GM18511 (cell line): ENCODE measurements around the gene MYO1F.
"Not testable (repeated sequence)": the region's sequence is repeated elsewhere in the genome, so short reads cannot be mapped to it uniquely, and the experiment has no call there.

ENCODE experiments used
- ATAC-seq: cut with Tn5 transposase; IDR thresholded peaks from one replicate; pipeline ENCODE4 v1.9.1; 2021; ENCODE audit warnings: mild to moderate bottlenecking, moderate library complexity; ENCODE audit not compliant: unreplicated experiment

Gene MYO1F

GRCh38 chr19:8577247-8577646, at the start of gene MYO1F:
Gene MYO1F (minus strand): TSS chr19:8577442. CDS start chr19:8577309, 133 bp downstream.
- no peak for ATAC-seq

- ATAC-seq: no peak
Measured at GRCh38 chr19:8626842-8627241, 49.6 kb upstream of the MYO1F start.

GRCh38 chr19:8622886-8623285, 45.6 kb upstream of the MYO1F start:
- not testable (repeated sequence) for ATAC-seq

GRCh38 chr19:8618751-8619150, 41.5 kb upstream of the MYO1F start:
- ATAC-seq: no peak

- no peak for ATAC-seq
Measured at GRCh38 chr19:8617984-8618383, 40.7 kb upstream of the MYO1F start.

- not testable (repeated sequence) for ATAC-seq
Measured at GRCh38 chr19:8617325-8617724, 40.1 kb upstream of the MYO1F start.

- ATAC-seq: no peak
Measured at GRCh38 chr19:8616861-8617260, 39.6 kb upstream of the MYO1F start.

- no peak for ATAC-seq
Measured at GRCh38 chr19:8615813-8616596, 38.8 kb upstream of the MYO1F start.

- ATAC-seq: no peak
Measured at GRCh38 chr19:8615024-8615423, 37.8 kb upstream of the MYO1F start.

GRCh38 chr19:8614455-8614854, 37.2 kb upstream of the MYO1F start:
- ATAC-seq: no peak

GRCh38 chr19:8612807-8613171, 35.5 kb upstream of the MYO1F start:
- ATAC-seq: no peak

GRCh38 chr19:8611877-8612806, 34.9 kb upstream of the MYO1F start:
- ATAC-seq: no peak

- ATAC-seq: no peak
Measured at GRCh38 chr19:8611391-8611876, 34.2 kb upstream of the MYO1F start.

- ATAC-seq: no peak
Measured at GRCh38 chr19:8610936-8611300, 33.7 kb upstream of the MYO1F start.

- no peak for ATAC-seq
Measured at GRCh38 chr19:8610041-8610935, 33.0 kb upstream of the MYO1F start, which contains the start of gene ADAMTS10. Gene ADAMTS10 (minus strand): TSS chr19:8610715. CDS start chr19:8605710, 5,005 bp downstream.

- no peak for ATAC-seq
Measured at GRCh38 chr19:8609279-8610040, 32.2 kb upstream of the MYO1F start.

GRCh38 chr19:8608941-8609278, 31.7 kb upstream of the MYO1F start:
- ATAC-seq: no peak

- ATAC-seq: no peak
Measured at GRCh38 chr19:8607386-8607785, 30.1 kb upstream of the MYO1F start.

GRCh38 chr19:8605514-8605913, 28.3 kb upstream of the MYO1F start:
- ATAC-seq: no peak

GRCh38 chr19:8601796-8602195, 24.6 kb upstream of the MYO1F start:
- ATAC-seq: no peak
